GM13976 (cell line): Measurements from ENCODE around the gene CHAD.

Source experiments
- DNase-seq: peaks from one replicate; pipeline ENCODE4 v3.0.0; 2012; ENCODE audit warnings: low spot score
- in situ Hi-C: fragments of 300-500 bp; cut with MboI; formaldehyde crosslinking; loops from one replicate; pipeline ENCODE4 v1.12.0; 2022; ENCODE audit warnings: low sequenced_read_pairs, mixed read lengths, inconsistent platforms; ENCODE audit not compliant: unreplicated experiment
- TF ChIP-seq, protein P1 (sequence below): IDR thresholded peaks from 2 replicates; pipeline ENCODE4 v1.5.1; 2012; ENCODE audit warnings: borderline replicate concordance, mild to moderate bottlenecking; ENCODE audit not compliant: insufficient read depth; ENCODE audit errors: extremely low read depth, missing control alignments, control extremely low read depth

CHAD gene

DNA sequence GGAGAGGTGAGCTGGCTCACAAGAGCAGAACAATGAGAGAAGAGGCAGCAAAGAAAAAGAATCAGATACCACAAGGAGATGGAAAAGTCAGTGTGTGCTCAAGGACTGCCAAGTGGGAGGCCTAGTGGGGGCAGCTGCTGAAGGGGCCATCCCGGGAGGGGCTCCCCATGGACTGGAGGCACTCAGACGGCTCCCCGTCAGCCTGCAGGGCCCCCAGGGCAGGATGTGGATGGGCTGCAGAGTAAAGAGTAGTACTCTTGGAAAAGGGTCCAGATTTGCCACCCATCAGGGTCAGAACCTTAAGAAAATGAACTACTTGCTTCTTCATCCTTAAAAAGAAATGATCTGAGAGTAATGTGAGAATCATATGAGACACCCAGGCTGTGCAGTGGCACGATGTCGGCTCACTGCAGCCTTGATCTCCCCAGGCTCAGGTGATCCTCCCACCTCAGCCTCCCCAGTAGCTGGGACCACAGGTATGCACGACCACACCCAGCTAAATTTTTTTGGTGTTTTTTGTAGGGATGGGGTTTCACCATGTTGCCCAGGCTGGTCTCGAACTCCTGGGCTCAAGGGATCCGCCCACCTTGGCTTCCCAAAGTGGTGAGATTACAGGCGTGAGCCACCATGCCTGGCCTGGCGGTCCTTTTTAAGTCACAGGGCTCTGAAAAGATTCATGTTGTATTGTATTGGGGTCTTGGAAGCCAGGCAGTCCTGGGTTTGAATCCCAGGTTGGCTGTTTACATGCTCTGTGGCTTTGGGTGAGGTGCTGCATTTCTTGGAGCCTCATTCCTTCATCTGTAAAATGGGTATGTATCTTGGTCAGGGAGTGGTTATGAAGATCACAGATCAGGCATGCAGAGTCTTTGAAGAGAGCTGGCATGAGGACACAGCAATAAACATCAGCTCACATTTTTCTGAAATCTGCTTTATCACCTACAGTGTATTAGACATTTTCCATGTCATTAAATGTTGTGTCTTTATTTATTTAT, 27.5 kb downstream of the CHAD start:
- TF ChIP-seq, protein P1, sequence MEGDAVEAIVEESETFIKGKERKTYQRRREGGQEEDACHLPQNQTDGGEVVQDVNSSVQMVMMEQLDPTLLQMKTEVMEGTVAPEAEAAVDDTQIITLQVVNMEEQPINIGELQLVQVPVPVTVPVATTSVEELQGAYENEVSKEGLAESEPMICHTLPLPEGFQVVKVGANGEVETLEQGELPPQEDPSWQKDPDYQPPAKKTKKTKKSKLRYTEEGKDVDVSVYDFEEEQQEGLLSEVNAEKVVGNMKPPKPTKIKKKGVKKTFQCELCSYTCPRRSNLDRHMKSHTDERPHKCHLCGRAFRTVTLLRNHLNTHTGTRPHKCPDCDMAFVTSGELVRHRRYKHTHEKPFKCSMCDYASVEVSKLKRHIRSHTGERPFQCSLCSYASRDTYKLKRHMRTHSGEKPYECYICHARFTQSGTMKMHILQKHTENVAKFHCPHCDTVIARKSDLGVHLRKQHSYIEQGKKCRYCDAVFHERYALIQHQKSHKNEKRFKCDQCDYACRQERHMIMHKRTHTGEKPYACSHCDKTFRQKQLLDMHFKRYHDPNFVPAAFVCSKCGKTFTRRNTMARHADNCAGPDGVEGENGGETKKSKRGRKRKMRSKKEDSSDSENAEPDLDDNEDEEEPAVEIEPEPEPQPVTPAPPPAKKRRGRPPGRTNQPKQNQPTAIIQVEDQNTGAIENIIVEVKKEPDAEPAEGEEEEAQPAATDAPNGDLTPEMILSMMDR = no peak
- no peak for DNase-seq
- in situ Hi-C loops = no loop called here

DNA sequence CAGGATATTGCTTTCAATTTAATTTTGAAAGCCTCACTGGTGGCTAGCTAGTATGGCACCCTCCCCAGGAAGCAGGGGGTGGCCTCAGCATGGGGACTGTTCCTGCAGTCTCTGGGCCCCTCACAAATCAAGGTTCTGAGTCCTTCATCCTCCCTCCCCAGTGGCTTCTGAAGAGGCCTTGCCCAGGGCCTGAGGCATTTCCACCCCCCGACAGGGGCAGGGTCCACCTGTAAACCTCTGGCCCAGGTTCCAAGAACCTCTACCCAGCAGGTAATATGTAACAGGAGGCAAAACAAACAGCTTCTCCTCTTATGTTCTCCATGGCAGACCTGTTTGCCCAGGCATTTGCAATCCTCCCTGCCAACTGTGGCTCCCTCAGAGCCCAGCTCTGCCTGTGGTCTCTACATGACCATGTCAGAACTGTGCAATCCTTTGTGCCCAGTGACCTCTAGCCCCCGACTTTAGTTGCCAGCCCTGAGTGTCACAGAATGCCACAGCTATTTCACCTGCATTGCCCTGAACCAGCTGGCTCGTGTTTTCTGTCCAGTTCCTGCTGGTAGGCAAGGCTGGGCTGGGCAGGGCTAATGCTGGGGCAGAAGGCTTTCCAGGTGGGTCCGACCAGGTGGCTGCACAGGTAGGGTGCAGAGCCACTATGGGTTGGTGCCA, 28.4 kb downstream of the CHAD start:
- in situ Hi-C loops = no loop called here
- DNase-seq = no peak
- TF ChIP-seq, protein P1 = no peak

DNA sequence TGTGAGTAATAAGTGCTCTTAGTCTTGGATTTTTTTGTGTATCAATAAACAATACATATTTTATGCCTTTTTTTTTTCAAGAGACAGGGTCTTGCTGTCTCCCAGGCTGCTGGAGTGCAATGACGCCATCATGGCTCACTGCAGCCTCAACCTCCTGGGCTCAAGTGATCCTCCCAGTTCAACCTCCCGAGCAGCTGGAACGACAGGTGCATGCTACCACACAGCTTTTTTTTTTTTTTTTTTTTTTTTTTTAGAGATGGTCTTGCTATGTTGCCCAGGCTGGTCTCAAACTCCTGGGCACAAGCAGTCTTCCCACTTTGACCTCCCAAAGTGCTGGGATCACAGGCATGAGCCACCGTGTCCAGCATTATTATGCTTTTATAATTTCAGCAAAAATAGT, 29.7 kb downstream of the CHAD start:
- TF ChIP-seq, protein P1 = no peak
- in situ Hi-C loops = no loop called here
- DNase-seq = no peak

DNA sequence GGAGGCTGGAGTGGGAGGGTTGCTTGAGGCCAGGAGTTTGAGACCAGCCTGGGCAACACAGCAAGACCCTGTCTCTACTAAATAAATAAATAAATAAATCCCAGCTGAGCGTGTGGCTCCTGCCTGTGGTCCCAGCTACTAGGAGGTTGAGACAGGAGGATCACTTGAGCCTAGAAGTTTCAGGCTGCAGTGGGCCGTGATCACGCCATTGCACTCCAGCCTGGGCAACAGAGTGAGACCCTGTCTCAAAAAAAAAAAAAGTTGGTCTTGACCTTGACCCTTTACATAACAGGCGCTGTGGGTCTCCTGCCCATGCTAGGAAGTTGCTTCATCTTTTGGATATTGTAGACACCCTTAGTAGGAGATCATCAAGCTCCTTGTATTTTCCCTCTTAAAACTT, 31.3 kb downstream of the CHAD start:
- DNase-seq = no peak
- TF ChIP-seq, protein P1 = no peak
- in situ Hi-C loops = no loop called here

DNA sequence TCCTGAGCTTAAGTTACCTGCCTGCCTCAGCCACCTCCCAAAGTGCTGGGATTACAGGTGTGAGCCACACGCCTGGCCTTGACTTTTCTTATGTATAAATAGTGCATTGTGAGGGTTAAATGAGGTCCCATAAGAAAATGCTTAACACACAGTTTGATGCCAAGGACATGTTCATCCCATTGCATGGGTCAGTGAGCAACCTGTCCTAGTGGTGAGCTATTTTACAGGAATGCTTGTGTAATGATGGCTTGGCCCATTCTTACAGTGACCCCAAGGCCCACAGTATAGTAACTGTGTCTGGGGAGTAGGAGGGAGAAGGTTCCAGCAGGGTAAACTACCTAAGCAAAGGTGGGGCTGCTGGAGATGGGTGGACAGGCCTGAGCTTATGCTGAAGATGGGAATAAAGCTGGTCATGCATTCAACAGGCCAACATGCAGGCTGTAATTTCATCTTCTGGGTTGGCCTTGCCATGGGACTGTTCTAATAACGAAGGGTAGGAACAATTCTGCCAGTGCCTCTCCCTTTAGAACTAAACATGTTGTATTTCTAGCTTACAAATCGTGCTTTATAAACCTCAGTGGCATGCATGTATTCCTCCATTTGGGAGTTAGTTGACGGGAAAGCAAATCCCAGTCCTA, 36.4 kb downstream of the CHAD start:
- DNase-seq = no peak
- in situ Hi-C loops = no loop called here
- TF ChIP-seq, protein P1 = no peak

DNA sequence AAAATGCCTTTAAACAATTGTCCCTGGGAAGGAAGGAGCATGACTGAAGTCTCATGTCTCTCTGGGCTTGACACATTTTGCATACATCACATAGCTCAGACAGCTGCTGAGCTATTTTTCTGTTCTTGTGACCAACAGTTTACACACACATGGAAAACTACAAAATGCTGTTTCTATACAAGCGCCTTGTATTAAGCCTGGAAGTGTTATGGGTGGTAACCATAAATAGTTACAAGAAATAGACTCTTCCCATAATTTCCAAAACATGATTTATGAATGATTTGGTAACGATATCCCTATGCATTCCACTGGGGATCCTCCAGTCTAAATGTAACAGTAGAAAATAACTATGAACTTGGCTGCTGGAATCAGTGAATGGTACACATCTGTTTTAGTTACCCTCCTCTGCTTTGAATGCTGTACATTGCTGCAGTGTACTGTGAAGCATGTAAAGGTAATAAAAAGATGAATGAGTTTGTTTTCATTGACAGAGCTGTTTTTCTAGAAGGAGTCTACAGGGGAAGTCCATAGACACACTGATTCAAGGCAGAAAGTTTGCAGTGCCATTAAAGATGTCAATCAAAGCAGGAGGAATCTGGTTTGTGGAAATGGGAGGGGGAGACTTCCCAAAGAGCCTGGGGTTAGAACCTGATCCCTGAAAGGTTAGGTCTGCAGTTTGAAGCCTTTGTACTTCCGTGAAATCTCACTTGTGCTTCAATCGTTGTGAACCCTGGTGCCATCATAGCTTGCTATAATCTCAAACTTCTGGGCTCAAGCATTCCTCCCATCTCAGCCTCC, 37.7 kb downstream of the CHAD start:
- in situ Hi-C loops = no loop called here
- TF ChIP-seq, protein P1 = no peak
- DNase-seq = no peak
